HL-60 (cell line): ENCODE results near the gene ANO10.

Experiments used
- GABPA ChIP-seq: IDR thresholded peaks from 2 replicates; pipeline ENCODE4 v1.6.1; 2012; ENCODE audit warnings: low read depth
- POLR2AphosphoS5 ChIP-seq: IDR thresholded peaks from 2 replicates; pipeline ENCODE4 v1.6.1; 2012; ENCODE audit warnings: low read depth
- SPI1 ChIP-seq: IDR thresholded peaks from 2 replicates; pipeline ENCODE4 v1.6.1; 2012; ENCODE audit warnings: low read depth, mild to moderate bottlenecking, borderline replicate concordance
- TF ChIP-seq, protein P1 (sequence below): IDR thresholded peaks from one replicate; pipeline ENCODE4 v1.5.1; 2011; ENCODE audit warnings: low read length, control low read depth, inconsistent platforms; ENCODE audit not compliant: insufficient read depth
- TF ChIP-seq, protein P2 (sequence below): IDR thresholded peaks from 2 replicates; pipeline ENCODE4 v1.6.1; 2012; ENCODE audit warnings: low read depth; ENCODE audit not compliant: insufficient replicate concordance

DNA sequence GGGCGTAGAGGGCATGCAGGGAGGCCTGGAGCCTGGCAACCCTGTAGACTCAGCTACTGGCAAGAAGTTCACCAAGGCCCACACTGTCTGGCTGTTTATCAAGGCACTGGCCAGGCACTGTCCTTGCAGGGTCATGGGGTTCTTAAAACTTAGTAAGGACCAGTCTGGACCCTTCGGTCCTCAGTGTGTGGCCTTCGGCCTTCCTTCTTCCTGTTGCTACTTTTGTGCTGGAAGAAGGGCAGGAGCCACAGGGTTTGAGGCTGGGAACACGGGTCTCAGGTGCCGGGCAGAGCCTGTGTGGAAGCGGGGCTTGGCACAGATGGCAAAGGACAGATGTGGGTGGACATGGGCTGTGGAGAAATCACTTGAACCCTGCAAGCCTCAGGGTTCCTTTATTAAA, 258.9 kb downstream of the ANO10 start:
- TF ChIP-seq, protein P1, sequence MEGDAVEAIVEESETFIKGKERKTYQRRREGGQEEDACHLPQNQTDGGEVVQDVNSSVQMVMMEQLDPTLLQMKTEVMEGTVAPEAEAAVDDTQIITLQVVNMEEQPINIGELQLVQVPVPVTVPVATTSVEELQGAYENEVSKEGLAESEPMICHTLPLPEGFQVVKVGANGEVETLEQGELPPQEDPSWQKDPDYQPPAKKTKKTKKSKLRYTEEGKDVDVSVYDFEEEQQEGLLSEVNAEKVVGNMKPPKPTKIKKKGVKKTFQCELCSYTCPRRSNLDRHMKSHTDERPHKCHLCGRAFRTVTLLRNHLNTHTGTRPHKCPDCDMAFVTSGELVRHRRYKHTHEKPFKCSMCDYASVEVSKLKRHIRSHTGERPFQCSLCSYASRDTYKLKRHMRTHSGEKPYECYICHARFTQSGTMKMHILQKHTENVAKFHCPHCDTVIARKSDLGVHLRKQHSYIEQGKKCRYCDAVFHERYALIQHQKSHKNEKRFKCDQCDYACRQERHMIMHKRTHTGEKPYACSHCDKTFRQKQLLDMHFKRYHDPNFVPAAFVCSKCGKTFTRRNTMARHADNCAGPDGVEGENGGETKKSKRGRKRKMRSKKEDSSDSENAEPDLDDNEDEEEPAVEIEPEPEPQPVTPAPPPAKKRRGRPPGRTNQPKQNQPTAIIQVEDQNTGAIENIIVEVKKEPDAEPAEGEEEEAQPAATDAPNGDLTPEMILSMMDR: no peak
- TF ChIP-seq GABPA (no peak), POLR2AphosphoS5 (no peak), SPI1 (no peak)
- TF ChIP-seq, protein P2, sequence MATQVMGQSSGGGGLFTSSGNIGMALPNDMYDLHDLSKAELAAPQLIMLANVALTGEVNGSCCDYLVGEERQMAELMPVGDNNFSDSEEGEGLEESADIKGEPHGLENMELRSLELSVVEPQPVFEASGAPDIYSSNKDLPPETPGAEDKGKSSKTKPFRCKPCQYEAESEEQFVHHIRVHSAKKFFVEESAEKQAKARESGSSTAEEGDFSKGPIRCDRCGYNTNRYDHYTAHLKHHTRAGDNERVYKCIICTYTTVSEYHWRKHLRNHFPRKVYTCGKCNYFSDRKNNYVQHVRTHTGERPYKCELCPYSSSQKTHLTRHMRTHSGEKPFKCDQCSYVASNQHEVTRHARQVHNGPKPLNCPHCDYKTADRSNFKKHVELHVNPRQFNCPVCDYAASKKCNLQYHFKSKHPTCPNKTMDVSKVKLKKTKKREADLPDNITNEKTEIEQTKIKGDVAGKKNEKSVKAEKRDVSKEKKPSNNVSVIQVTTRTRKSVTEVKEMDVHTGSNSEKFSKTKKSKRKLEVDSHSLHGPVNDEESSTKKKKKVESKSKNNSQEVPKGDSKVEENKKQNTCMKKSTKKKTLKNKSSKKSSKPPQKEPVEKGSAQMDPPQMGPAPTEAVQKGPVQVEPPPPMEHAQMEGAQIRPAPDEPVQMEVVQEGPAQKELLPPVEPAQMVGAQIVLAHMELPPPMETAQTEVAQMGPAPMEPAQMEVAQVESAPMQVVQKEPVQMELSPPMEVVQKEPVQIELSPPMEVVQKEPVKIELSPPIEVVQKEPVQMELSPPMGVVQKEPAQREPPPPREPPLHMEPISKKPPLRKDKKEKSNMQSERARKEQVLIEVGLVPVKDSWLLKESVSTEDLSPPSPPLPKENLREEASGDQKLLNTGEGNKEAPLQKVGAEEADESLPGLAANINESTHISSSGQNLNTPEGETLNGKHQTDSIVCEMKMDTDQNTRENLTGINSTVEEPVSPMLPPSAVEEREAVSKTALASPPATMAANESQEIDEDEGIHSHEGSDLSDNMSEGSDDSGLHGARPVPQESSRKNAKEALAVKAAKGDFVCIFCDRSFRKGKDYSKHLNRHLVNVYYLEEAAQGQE: no peak
